ENCODE measurements around the gene ATRNL1. TPM values are rescaled to one million over a fixed set of nuclear protein-coding genes. Genes with fewer than 3 reads are reported as not detected.

The ATRNL1 gene
- total RNA-seq, 1 experiment from 2014 or later: not detected

GRCh38 chr10:115084277-115084850, 8.8 kb upstream of the ATRNL1 start:
- CTCF ChIA-PET: interaction anchor here (0.6 kb wide), 1 partner anchor 660 kb away, joined by 3 read pairs; no protein-coding TSS in a partner anchor
- Mint-ChIP-seq H3K27me3 (ENCODE audit: insufficient read depth, unreplicated experiment) (peaks cover 30% of the 10 kb centered on the region), H3K9me3 (ENCODE audit: unreplicated experiment) (peaks cover 21% of the 10 kb centered on the region), H3K36me3 (ENCODE audit: insufficient read depth, unreplicated experiment) (no peaks in the 10 kb centered on the region), H3K27ac (ENCODE audit: low read depth, unreplicated experiment) (no peak overlapping the region), H3K4me1 (ENCODE audit: insufficient read depth, unreplicated experiment) (no peaks in the 10 kb centered on the region), H3K4me3 (ENCODE audit: unreplicated experiment) (no peak overlapping the region)
- TF ChIP-seq CTCF (IDR thresholded peaks at IDR 0.05; ENCODE audit: unreplicated experiment): no peak
- no TSS peak for BruUV-seq (replicated peaks)
- POLR2A ChIA-PET: interaction anchor here (0.6 kb wide), 1 partner anchor 365 kb away, joined by 3 read pairs; no protein-coding TSS in a partner anchor
- DNase-seq (ENCODE audit: unreplicated experiment): no peak
- intact Hi-C loops (cut with micrococcal nuclease): no loop called here

- POLR2A ChIA-PET: no interaction called here
- DNase-seq (ENCODE audit: unreplicated experiment): no peak
- CTCF ChIA-PET: no interaction called here
- no peaks in the 10 kb centered on the region for H3K4me1 Mint-ChIP-seq (ENCODE audit: insufficient read depth, unreplicated experiment)
- peaks cover 57% of the 10 kb centered on the region for H3K27me3 Mint-ChIP-seq (ENCODE audit: insufficient read depth, unreplicated experiment)
- H3K27ac Mint-ChIP-seq (ENCODE audit: low read depth, unreplicated experiment): no peak overlapping the region
- no peak overlapping the region for H3K4me3 Mint-ChIP-seq (ENCODE audit: unreplicated experiment)
- no TSS peak for BruUV-seq (replicated peaks)
- H3K9me3 Mint-ChIP-seq (ENCODE audit: unreplicated experiment): peaks cover 14% of the 10 kb centered on the region
- no peaks in the 10 kb centered on the region for H3K36me3 Mint-ChIP-seq (ENCODE audit: insufficient read depth, unreplicated experiment)
- no peak for TF ChIP-seq CTCF (IDR thresholded peaks at IDR 0.05; ENCODE audit: unreplicated experiment)
- intact Hi-C loops (cut with micrococcal nuclease): no loop called here
These were observed 2.0 kb upstream of the ATRNL1 start for GRCh38 chr10:115091161-115091560.

GRCh38 chr10:115092258-115092554, 959 bp upstream of the ATRNL1 start:
- ChIA-PET POLR2A (no interaction called here), CTCF (no interaction called here)
- H3K27ac Mint-ChIP-seq (ENCODE audit: low read depth, unreplicated experiment): no peak overlapping the region
- BruUV-seq (replicated peaks): no TSS peak
- no peak for DNase-seq (ENCODE audit: unreplicated experiment)
- TF ChIP-seq CTCF (IDR thresholded peaks at IDR 0.05; ENCODE audit: unreplicated experiment): no peak
- H3K4me3 Mint-ChIP-seq (ENCODE audit: unreplicated experiment): peak overlapping the region; percentile 35
- no peaks in the 10 kb centered on the region for H3K36me3 Mint-ChIP-seq (ENCODE audit: insufficient read depth, unreplicated experiment)
- H3K9me3 Mint-ChIP-seq (ENCODE audit: unreplicated experiment): peaks cover 5% of the 10 kb centered on the region
- no peaks in the 10 kb centered on the region for H3K4me1 Mint-ChIP-seq (ENCODE audit: insufficient read depth, unreplicated experiment)
- intact Hi-C loops (cut with micrococcal nuclease): no loop called here
- peaks cover 57% of the 10 kb centered on the region for H3K27me3 Mint-ChIP-seq (ENCODE audit: insufficient read depth, unreplicated experiment)

GRCh38 chr10:115092555-115093285, 445 bp upstream of the ATRNL1 start:
- Mint-ChIP-seq H3K27ac (ENCODE audit: low read depth, unreplicated experiment) (no peak overlapping the region), H3K9me3 (ENCODE audit: unreplicated experiment) (no peaks in the 10 kb centered on the region), H3K27me3 (ENCODE audit: insufficient read depth, unreplicated experiment) (peaks cover 57% of the 10 kb centered on the region), H3K4me3 (ENCODE audit: unreplicated experiment) (peak overlapping the region; percentile 35), H3K36me3 (ENCODE audit: insufficient read depth, unreplicated experiment) (no peaks in the 10 kb centered on the region), H3K4me1 (ENCODE audit: insufficient read depth, unreplicated experiment) (no peaks in the 10 kb centered on the region)
- intact Hi-C loops (cut with micrococcal nuclease): no loop called here
- no TSS peak for BruUV-seq (replicated peaks)
- ChIA-PET POLR2A (no interaction called here), CTCF (no interaction called here)
- DNase-seq (ENCODE audit: unreplicated experiment): no peak
- TF ChIP-seq CTCF (IDR thresholded peaks at IDR 0.05; ENCODE audit: unreplicated experiment): no peak
